IMR-90 (cell line): Measurements from ENCODE around the gene HOXB6. TPM values are rescaled to one million over a fixed set of nuclear protein-coding genes. Genes with fewer than 3 reads are reported as not detected.

Experiments used
- ATAC-seq: fragments of 200-7000 bp; cut with Tn5 transposase; 2 replicates; pipeline ENCODE4 v1.9.1; 2020; ENCODE audit warnings: low read depth, mild to moderate bottlenecking, moderate library complexity
- BruUV-seq: library from RNA; stranded (reverse); fragments of 400-500 nt; replicated peaks from 2 replicates; lab custom pipeline; 2021; lab: Mats Ljungman, UMichigan
- CTCF ChIA-PET: fragments of 300-600 bp; formaldehyde crosslinking; extraction: SDS; loops from one replicate; lab custom pipeline; 2021; ENCODE audit warnings: antibody characterized with exemption; lab: Yijun Ruan, JAX
- POLR2A ChIA-PET: fragments of 300-600 bp; sonication (Branson Sonifier 250); formaldehyde crosslinking; loops from one replicate; lab custom pipeline; 2022; ENCODE audit warnings: antibody characterized with exemption; ENCODE audit not compliant: unreplicated experiment; lab: Charles Lee
- DNase-seq: peaks from one replicate; pipeline ENCODE4 v3.0.0; 2013
- H2AFZ ChIP-seq: replicated peaks from 2 replicates; pipeline ENCODE3; 2013; ENCODE audit warnings: low read length, mild to moderate bottlenecking; ENCODE audit not compliant: poor library complexity
- H2AK5ac ChIP-seq: 2 replicates; pipeline ENCODE4 v1.6.1; 2013; ENCODE audit warnings: low read depth, low read length, inconsistent platforms
- H2AK9ac ChIP-seq: replicated peaks from 2 replicates; pipeline ENCODE3; 2013; ENCODE audit warnings: mild to moderate bottlenecking, low read depth, low read length, moderate library complexity; ENCODE audit not compliant: poor library complexity
- H2BK120ac ChIP-seq: 2 replicates; pipeline ENCODE4 v1.6.1; 2013; ENCODE audit warnings: low read depth, low read length, inconsistent platforms
- H2BK15ac ChIP-seq: 3 replicates; pipeline ENCODE4 v1.6.1; 2013; ENCODE audit warnings: low read depth, low read length, inconsistent platforms
- H2BK20ac ChIP-seq: 2 replicates; pipeline ENCODE4 v1.6.1; 2013; ENCODE audit warnings: low read depth, mild to moderate bottlenecking, inconsistent platforms, low read length, moderate library complexity
- H2BK5ac ChIP-seq: 2 replicates; pipeline ENCODE4 v1.6.1; 2013; ENCODE audit warnings: mild to moderate bottlenecking, low read depth, low read length, inconsistent platforms; ENCODE audit not compliant: poor library complexity, severe bottlenecking
- H3K14ac ChIP-seq: replicated peaks from 2 replicates; pipeline ENCODE4 v1.6.1; 2013; ENCODE audit warnings: low read depth, low read length, inconsistent platforms
- H3K18ac ChIP-seq: 2 replicates; pipeline ENCODE4 v1.6.1; 2013; ENCODE audit warnings: low read depth, low read length, control low read depth
- H3K23ac ChIP-seq: 2 replicates; pipeline ENCODE4 v1.6.1; 2013; ENCODE audit warnings: low read depth, low read length, inconsistent platforms
- H3K27ac ChIP-seq: 2 replicates; pipeline ENCODE4 v1.5.1; 2013; ENCODE audit warnings: mild to moderate bottlenecking, control low read depth, low read length; ENCODE audit not compliant: insufficient read depth
- H3K27me3 ChIP-seq: 2 replicates; pipeline ENCODE4 v1.6.1; 2013; ENCODE audit warnings: low read length; ENCODE audit not compliant: control insufficient read depth, insufficient read depth
- H3K36me3 ChIP-seq: 2 replicates; pipeline ENCODE4 v1.6.1; 2013; ENCODE audit warnings: low read length, mixed read lengths; ENCODE audit not compliant: control insufficient read depth, insufficient read depth
- H3K4ac ChIP-seq: 2 replicates; pipeline ENCODE4 v1.6.1; 2013; ENCODE audit warnings: low read depth, low read length, inconsistent platforms
- H3K4me1 ChIP-seq: 2 replicates; pipeline ENCODE4 v1.6.1; 2013; ENCODE audit warnings: low read length, mixed read lengths; ENCODE audit not compliant: control insufficient read depth, insufficient read depth
- H3K4me2 ChIP-seq: 2 replicates; pipeline ENCODE4 v1.6.1; 2013; ENCODE audit warnings: low read depth, mild to moderate bottlenecking, control low read depth, low read length, moderate library complexity
- H3K4me3 ChIP-seq: 2 replicates; pipeline ENCODE4 v1.5.1; 2013; ENCODE audit warnings: low read depth, mild to moderate bottlenecking, control low read depth, low read length, moderate library complexity; ENCODE audit not compliant: insufficient read depth
- H3K56ac ChIP-seq: 2 replicates; pipeline ENCODE4 v1.6.1; 2013; ENCODE audit warnings: low read length, inconsistent platforms; ENCODE audit not compliant: insufficient read depth; ENCODE audit errors: extremely low read depth
- H3K79me1 ChIP-seq, 2 experiments: 2 replicates each; pipeline ENCODE4 v1.6.1; 2013; ENCODE audit warnings: low read length in 2 of 2, inconsistent platforms in 1 of 2, low read depth in 1 of 2
- H3K9ac ChIP-seq: 2 replicates; pipeline ENCODE4 v1.6.1; 2013; ENCODE audit warnings: low read depth, low read length, control low read depth
- H3K9me1 ChIP-seq: 2 replicates; pipeline ENCODE4 v1.6.1; 2013; ENCODE audit warnings: low read length, inconsistent platforms; ENCODE audit not compliant: insufficient read depth
- H3K9me3 ChIP-seq: 2 replicates; pipeline ENCODE4 v1.6.1; 2013; ENCODE audit warnings: low read length; ENCODE audit not compliant: control insufficient read depth, insufficient read depth
- H4K20me1 ChIP-seq: 2 replicates; pipeline ENCODE4 v1.6.1; 2013; ENCODE audit warnings: low read length, inconsistent platforms; ENCODE audit not compliant: insufficient read depth
- H4K5ac ChIP-seq: 2 replicates; pipeline ENCODE4 v1.6.1; 2013; ENCODE audit warnings: mild to moderate bottlenecking, low read depth, low read length, control low read depth
- H4K8ac ChIP-seq, 2 experiments: 2 replicates each; pipeline ENCODE4 v1.6.1; 2013; ENCODE audit warnings: low read depth in 2 of 2, low read length in 2 of 2, control low read depth in 1 of 2, inconsistent platforms in 1 of 2
- H4K91ac ChIP-seq: 2 replicates; pipeline ENCODE4 v1.6.1; 2013; ENCODE audit warnings: low read depth, low read length, inconsistent platforms; ENCODE audit not compliant: insufficient read depth
- CTCF ChIP-seq: conservative IDR thresholded peaks from 2 replicates; pipeline ENCODE4 v1.5.1; 2012; ENCODE audit warnings: mild to moderate bottlenecking, low read depth, low read length, improper control_type of control experiment
- MAFK ChIP-seq: IDR thresholded peaks from 2 replicates; pipeline ENCODE4 v1.6.1; 2012; ENCODE audit warnings: low read depth, low read length, improper control_type of control experiment
- MXI1 ChIP-seq: IDR thresholded peaks from 2 replicates; pipeline ENCODE4 v1.6.1; 2012; ENCODE audit warnings: low read depth, mild to moderate bottlenecking, low read length, moderate library complexity, borderline replicate concordance
- NFE2L2 ChIP-seq: fragments of 150-350 bp; IDR thresholded peaks from 2 replicates; pipeline ENCODE4 v1.6.1; 2016; ENCODE audit warnings: low read depth, mild to moderate bottlenecking, low read length
- RFX5 ChIP-seq: IDR thresholded peaks from 2 replicates; pipeline ENCODE4 v1.8.0; 2012; ENCODE audit warnings: low read depth, mild to moderate bottlenecking, low read length, moderate library complexity
- USF2 ChIP-seq: fragments of 150-350 bp; IDR thresholded peaks from 2 replicates; pipeline ENCODE4 v1.6.1; 2017; ENCODE audit warnings: mild to moderate bottlenecking, antibody characterized with exemption, low read length, low read depth
- WGBS, 2 experiments: methylation state at CpG; one replicate each; pipeline versions ENCODE4 v1.1.5 to v1.1.7; 2013; ENCODE audit warnings: missing lambda C conversion rate in 2 of 2; ENCODE audit not compliant: insufficient read length in 1 of 2; ENCODE audit errors: extremely low coverage in 2 of 2; 5-methylcytosine and 5-hydroxymethylcytosine counted together
- dilution Hi-C: fragments of 300-500 bp; cut with HindIII; formaldehyde crosslinking; loops from one replicate; pipeline ENCODE4 v1.14.3; 2018; ENCODE audit warnings: low sequenced_read_pairs; ENCODE audit not compliant: unreplicated experiment
- in situ Hi-C: fragments of 300-500 bp; cut with MboI; formaldehyde crosslinking; loops from 3 replicates; pipeline ENCODE4 v1.14.3; 2019; ENCODE audit warnings: low sequenced_read_pairs, inconsistent platforms, mixed read lengths
- intact Hi-C: fragments of 100-400 bp; cut with micrococcal nuclease; formaldehyde crosslinking; loops from 2 replicates; pipeline ENCODE4 v1.10.0; 2022
- polyA plus RNA-seq, 3 experiments: library from polyadenylated mRNA; depleted of rRNA; stranded (reverse); fragments of >200 nt; gene quantifications; 2 replicates each; pipeline ENCODE4 v1.2.3, GENCODE V29; 2012; ENCODE audit warnings: low replicate concordance in 1 of 3
- total RNA-seq: library from RNA; depleted of rRNA; stranded (reverse); fragments of >200 nt; gene quantifications from 2 replicates; pipeline ENCODE4 v1.2.3, GENCODE V29; 2012

The HOXB6 gene
- total and polyA plus RNA-seq, 2 of the 4 experiments (the other 2 are of a cell fraction) = 11.1 to 42.2 TPM

DNA sequence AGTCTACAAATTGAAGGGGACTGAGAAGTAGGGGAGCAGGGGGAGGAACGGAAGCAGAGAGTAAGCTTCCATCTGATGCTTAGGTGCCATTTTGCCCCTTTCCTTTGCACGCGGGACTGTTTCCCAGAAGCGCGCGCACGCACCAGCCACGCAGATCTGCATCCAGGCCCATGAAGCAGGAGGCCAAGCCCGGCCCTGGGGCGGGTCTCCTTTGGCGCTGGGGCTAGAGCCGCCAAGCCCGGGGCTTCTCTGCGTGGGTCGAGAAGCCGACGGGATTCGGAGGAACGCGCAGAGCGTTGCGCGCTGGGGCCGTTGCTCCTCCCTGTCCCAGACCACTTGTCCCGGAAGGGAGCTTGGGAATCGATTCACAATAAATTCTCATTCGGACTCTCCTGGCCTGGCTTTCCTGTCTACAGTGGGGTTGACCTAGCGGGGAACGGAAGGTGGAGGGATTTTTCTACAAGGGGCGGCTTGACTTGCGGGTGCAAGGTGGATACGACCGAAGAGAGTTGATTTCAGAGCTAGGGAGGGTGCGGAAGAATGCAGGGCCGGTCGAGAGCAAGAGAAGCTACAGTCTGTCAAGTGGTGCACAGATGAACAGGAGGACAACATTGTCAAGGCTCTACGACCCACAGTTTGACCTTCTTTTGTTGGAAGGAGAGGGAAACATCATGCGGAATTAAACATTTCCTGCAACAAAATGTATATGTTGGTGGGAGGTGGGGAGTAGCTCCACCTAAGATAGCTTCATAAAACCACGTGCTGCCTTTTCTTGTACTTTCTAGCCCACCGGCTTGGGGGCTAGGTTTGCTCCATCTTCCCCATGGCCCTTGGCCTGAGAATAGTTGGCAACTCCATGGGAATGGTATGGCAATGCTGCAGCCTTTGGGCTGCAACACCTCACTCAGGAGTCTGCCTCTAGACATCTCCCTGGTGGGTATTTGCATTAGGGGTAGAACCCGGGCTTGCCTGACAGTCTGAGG lies 16.9 kb upstream of the HOXB6 start:
- peaks cover 13% of the 10 kb centered on the region; the same call in 1 of the 2 replicates for H4K20me1 ChIP-seq
- 25% methylated on average over 13 of the region's 41 CpGs; no CpG with 5 or more reads in 1 of the 2 experiments for WGBS, 2 experiments
- H2AFZ ChIP-seq = no peak overlapping the region
- H3K36me3 ChIP-seq = no peaks in the 10 kb centered on the region
- no peak overlapping the region for H3K23ac ChIP-seq
- H3K79me1 ChIP-seq = no peaks in the 10 kb centered on the region
- no peak for DNase-seq
- BruUV-seq = no TSS peak
- H3K9me1 ChIP-seq = no peaks in the 10 kb centered on the region; the same call in 1 of the 2 replicates
- ChIA-PET POLR2A (no interaction called here), CTCF (interaction anchor here (0.6 to 1.2 kb wide), 3 partner anchors 9 to 286 kb away, joined by 3 read pairs; no protein-coding TSS in a partner anchor)
- dilution Hi-C loops (no loop called here), in situ Hi-C loops (loop anchor here (10.0 kb wide), 1 partner anchor 457 kb away; no protein-coding TSS in a partner anchor), intact Hi-C loops (no loop called here)
- H3K9ac ChIP-seq = no peak overlapping the region
- H2AK9ac ChIP-seq = no peak overlapping the region
- H2AK5ac ChIP-seq = no peak overlapping the region
- no peak for TF ChIP-seq USF2
- no peak for TF ChIP-seq MXI1
- no peak for TF ChIP-seq CTCF
- TF ChIP-seq MAFK = no peak
- no peak for TF ChIP-seq NFE2L2
- no peak for TF ChIP-seq RFX5
- H3K4me1 ChIP-seq = no peaks in the 10 kb centered on the region; the same call in 1 of the 2 replicates
- H3K9me3 ChIP-seq = peaks cover 11% of the 10 kb centered on the region
- peaks cover 96% of the 10 kb centered on the region for H3K27me3 ChIP-seq
- no peak overlapping the region for H2BK20ac ChIP-seq
- no peak overlapping the region for H4K91ac ChIP-seq
- H3K14ac ChIP-seq = no peak overlapping the region
- H3K4me2 ChIP-seq = no peak overlapping the region
- no peak overlapping the region for H2BK15ac ChIP-seq
- no peak overlapping the region for H2BK120ac ChIP-seq
- H4K5ac ChIP-seq = no peak overlapping the region
- H2BK5ac ChIP-seq = no peak overlapping the region
- no peak overlapping the region for H3K4me3 ChIP-seq
- no peak overlapping the region for H3K27ac ChIP-seq
- H4K8ac ChIP-seq = no peak overlapping the region
- H3K18ac ChIP-seq = no peak overlapping the region
- no peak overlapping the region for H3K4ac ChIP-seq
- ATAC-seq = no peak
- H3K56ac ChIP-seq = no peak overlapping the region
